ENCODE results near the gene PLXDC2.

DNA sequence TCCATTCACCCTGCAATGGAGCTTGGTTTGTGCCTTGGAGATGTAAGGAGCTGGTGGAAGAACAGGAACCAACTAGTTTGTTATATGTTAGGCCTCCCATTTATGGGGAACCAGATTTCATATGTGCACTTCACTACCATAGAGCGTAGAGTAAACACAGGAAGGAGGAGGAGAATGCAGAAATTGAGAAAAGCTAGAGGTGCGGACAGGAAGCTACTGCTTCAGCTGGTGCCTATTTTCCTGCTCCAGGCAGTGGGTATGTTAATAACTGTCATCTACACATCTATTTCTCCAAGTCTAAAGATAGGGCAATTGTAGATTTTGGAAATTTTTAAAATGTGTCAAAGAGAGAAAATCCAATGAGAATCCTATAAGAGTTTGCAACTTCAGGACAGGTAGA lies 482.2 kb downstream of the PLXDC2 start:
- TF ChIP-seq, protein P1, sequence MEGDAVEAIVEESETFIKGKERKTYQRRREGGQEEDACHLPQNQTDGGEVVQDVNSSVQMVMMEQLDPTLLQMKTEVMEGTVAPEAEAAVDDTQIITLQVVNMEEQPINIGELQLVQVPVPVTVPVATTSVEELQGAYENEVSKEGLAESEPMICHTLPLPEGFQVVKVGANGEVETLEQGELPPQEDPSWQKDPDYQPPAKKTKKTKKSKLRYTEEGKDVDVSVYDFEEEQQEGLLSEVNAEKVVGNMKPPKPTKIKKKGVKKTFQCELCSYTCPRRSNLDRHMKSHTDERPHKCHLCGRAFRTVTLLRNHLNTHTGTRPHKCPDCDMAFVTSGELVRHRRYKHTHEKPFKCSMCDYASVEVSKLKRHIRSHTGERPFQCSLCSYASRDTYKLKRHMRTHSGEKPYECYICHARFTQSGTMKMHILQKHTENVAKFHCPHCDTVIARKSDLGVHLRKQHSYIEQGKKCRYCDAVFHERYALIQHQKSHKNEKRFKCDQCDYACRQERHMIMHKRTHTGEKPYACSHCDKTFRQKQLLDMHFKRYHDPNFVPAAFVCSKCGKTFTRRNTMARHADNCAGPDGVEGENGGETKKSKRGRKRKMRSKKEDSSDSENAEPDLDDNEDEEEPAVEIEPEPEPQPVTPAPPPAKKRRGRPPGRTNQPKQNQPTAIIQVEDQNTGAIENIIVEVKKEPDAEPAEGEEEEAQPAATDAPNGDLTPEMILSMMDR (IDR thresholded peaks at IDR 0.05; ENCODE audit: low read length) = no peak
- no peak for TF ChIP-seq EZH2 (IDR thresholded peaks at IDR 0.05; ENCODE audit: borderline replicate concordance, low read length)
